Body of pancreas (tissue), 4 donors: ENCODE data around the gene VPS37B. TPM values are rescaled to one million over a fixed set of nuclear protein-coding genes. Genes with fewer than 3 reads are reported as not detected.

Experiments used
- ATAC-seq: fragments of 150-250 bp; one replicate; pipeline ENCODE4 v1.9.1; 2016
- DNase-seq, 4 donors: peaks; one replicate each; pipeline ENCODE4 v3.0.0-alpha.2; 2019
- H3K27ac ChIP-seq, 4 donors: fragments of 200-600 bp; sonication (generic); 1 replicate in 3 of 4; 2 replicates in 1 of 4; pipeline versions ENCODE4 v1.5.1 to v1.6.1; 2016 to 2019; ENCODE audit warnings: mild to moderate bottlenecking in 1 of 4, mixed read lengths in 1 of 4, moderate library complexity in 1 of 4
- H3K27me3 ChIP-seq, 2 donors: fragments of 200-600 bp; sonication (generic); one replicate each; pipeline ENCODE4 v1.6.0; 2016; ENCODE audit warnings: mild to moderate bottlenecking in 1 of 2
- H3K36me3 ChIP-seq, 2 donors: fragments of 200-600 bp; sonication (generic); replicated peaks in 1 of 2; 2 replicates each; pipeline ENCODE4 v1.5.1; 2016; ENCODE audit warnings: low read depth in 2 of 2; ENCODE audit not compliant: insufficient read depth in 1 of 2
- H3K4me1 ChIP-seq: fragments of 200-600 bp; sonication (generic); one replicate; pipeline ENCODE4 v1.6.0; 2016
- H3K4me3 ChIP-seq, 2 donors: fragments of 200-600 bp; sonication (generic); 1 replicate in 1 of 2; 2 replicates in 1 of 2; pipeline ENCODE4 v1.5.1; 2016 to 2019
- H3K9me3 ChIP-seq, 3 donors: fragments of 200-600 bp; sonication (generic); 1 replicate in 2 of 3; 2 replicates in 1 of 3; pipeline ENCODE4 v1.5.1; 2016
- POLR2A ChIP-seq, 3 donors: fragments of 450-650 bp; IDR thresholded peaks; one replicate each; pipeline ENCODE4 v1.6.1; 2016; ENCODE audit warnings: antibody characterized with exemption in 3 of 3, mild to moderate bottlenecking in 2 of 3
- WGBS, 2 donors: methylation state at CpG; one replicate each; pipeline ENCODE4 v1.1.5; 2017; 5-methylcytosine and 5-hydroxymethylcytosine counted together
- intact Hi-C: fragments of 100-400 bp; cut with DNase I; formaldehyde crosslinking; loops from one replicate; pipeline ENCODE4 v1.15.1; 2023
- total RNA-seq, 2 donors: library from RNA; depleted of rRNA; stranded (reverse); fragments of >200 nt; gene quantifications; one replicate each; pipeline ENCODE4 v1.1.0, GENCODE V29; 2016
- TF ChIP-seq, protein P1 (sequence below), 7 experiments: fragments of 450-650 bp in 4 of 7; fragments of 200-600 bp in 3 of 7; sonication (generic) in 3 of 7; IDR thresholded peaks; one replicate each; pipeline ENCODE4 v1.5.1; 2016 to 2019; ENCODE audit warnings: antibody characterized with exemption in 7 of 7

VPS37B gene
- total RNA-seq, 2 donors from 2014 or later, result 18.7 to 46.8 TPM

DNA sequence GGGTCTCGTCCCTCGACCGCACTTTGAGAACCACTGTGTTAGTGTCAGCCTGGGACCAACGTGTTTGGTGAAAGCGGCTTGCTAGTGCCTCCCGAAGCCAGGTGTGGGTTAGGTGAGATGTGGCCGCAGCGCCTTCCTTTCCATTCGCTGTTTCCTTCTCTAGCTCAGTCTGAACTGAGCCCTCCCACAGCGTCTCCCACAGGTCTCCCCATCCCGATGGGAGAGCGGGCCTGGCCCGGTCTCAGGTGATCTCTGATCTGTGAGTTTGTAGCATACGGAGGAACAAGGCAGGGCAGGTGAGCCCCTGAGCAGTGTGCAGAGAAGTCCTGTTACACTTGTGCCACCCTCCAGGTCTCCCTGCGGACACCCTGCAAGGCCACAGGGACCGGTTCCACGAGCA, 41.4 kb downstream of the VPS37B start:
- peaks cover under 1% of the 10 kb centered on the region for H3K4me1 ChIP-seq
- peaks cover 7 to 28% of the 10 kb centered on the region in 2 donors for H3K36me3 ChIP-seq
- ATAC-seq (no peak), DNase-seq (no peak)
- WGBS, 2 donors, result 89 to 99% methylated on average over 10 to 17 of the region's 17 CpGs
- intact Hi-C loops, result no loop called here
- H3K4me3 ChIP-seq, result no peak overlapping the region
- H3K9me3 ChIP-seq, result no peaks in the 10 kb centered on the region
- no peaks in the 10 kb centered on the region for H3K27me3 ChIP-seq
- TF ChIP-seq, protein P1, sequence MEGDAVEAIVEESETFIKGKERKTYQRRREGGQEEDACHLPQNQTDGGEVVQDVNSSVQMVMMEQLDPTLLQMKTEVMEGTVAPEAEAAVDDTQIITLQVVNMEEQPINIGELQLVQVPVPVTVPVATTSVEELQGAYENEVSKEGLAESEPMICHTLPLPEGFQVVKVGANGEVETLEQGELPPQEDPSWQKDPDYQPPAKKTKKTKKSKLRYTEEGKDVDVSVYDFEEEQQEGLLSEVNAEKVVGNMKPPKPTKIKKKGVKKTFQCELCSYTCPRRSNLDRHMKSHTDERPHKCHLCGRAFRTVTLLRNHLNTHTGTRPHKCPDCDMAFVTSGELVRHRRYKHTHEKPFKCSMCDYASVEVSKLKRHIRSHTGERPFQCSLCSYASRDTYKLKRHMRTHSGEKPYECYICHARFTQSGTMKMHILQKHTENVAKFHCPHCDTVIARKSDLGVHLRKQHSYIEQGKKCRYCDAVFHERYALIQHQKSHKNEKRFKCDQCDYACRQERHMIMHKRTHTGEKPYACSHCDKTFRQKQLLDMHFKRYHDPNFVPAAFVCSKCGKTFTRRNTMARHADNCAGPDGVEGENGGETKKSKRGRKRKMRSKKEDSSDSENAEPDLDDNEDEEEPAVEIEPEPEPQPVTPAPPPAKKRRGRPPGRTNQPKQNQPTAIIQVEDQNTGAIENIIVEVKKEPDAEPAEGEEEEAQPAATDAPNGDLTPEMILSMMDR (IDR thresholded peaks at IDR 0.05), result no peak
- no peak for TF ChIP-seq POLR2A (IDR thresholded peaks at IDR 0.05)
- H3K27ac ChIP-seq, result no peak overlapping the region

DNA sequence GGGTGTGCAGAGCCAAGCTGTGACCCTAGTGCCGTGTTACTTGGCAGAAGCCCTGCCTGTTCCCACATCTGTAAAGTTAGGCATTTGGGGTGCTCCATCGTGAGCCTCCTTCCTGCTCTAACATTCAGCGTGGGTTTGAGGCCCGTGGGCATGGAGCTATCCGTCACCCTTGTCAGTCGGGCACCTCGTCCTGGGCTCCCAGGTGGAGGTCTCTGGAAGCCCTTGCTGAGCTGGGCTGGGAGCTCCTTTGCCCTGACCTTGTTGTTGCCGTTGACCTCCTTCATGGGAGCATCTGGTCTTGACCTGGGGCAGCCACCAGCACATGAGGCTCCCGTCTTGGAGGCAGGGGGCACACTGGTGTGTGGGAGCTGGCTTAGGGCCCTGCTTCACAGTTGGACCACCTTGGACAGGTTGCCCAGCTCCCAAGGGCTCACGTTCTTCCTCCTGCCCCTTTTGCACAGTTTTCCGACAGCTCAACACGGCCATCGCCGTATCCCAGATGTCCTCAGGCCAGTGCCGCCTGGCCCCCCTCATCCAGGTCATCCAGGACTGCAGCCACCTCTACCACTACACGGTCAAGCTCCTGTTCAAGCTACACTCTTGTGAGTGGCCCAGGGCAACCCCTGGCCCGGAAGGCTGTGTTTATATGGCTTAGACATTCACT, 42.2 kb downstream of the VPS37B start:
- 88 to 93% methylated on average over 15 to 17 of the region's 17 CpGs for WGBS, 2 donors
- peak overlapping the region in 1 of 4 donors; percentile 25 for H3K27ac ChIP-seq
- H3K4me3 ChIP-seq, result no peak overlapping the region
- H3K36me3 ChIP-seq, result peaks cover 7 to 32% of the 10 kb centered on the region in 2 donors
- TF ChIP-seq, protein P1 (IDR thresholded peaks at IDR 0.05), result no peak
- TF ChIP-seq POLR2A (IDR thresholded peaks at IDR 0.05), result no peak
- no peaks in the 10 kb centered on the region for H3K27me3 ChIP-seq
- intact Hi-C loops, result no loop called here
- no peak for DNase-seq
- no peaks in the 10 kb centered on the region for H3K4me1 ChIP-seq
- ATAC-seq, result no peak
- no peaks in the 10 kb centered on the region for H3K9me3 ChIP-seq

DNA sequence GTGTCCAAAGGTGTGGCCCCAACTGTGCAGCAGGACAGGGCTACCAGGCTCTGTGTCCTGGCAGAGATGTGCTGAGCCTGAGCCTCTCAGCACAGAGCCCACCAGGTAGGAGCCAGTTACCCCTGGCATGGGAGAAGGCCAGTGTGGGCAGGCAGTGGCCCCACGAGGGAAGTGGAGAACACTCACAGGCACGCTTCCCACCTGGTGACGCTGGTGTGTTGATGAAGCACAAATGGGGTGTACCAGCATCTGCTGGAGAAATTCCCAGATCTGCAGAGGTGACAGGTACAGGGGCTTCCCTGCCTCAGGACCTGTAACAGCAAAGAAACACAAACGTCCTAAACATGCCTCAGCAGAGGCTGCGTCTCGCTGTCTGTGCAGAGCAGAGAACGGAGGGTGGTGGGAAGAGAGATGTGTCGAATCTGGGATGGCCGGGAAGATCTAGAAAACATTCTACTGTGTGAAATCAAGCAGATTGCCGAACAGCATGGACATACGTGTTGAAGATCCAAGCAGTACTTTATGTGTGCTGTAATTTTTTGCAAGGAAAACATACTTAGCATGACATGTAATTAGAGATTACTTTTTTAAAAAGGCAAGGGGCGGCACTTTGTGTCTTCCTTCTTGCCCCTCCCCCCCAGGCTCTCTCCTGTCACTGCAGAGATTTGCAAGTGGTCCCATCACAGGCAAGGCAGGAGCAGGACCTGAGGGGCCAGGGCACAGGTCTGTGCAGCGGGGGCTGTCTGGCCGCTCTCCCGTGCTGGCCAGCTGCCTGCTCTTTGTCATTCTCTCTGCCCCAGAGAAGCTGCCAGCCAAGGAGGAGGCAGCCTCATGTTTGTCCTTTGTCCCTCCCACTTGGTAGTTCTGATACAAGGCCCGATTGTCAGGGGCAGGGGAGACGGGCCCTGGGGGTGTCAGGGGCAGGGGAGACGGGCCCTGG, 43.3 kb downstream of the VPS37B start:
- Histone ChIP-seq H3K27me3 (no peaks in the 10 kb centered on the region), H3K4me1 (no peaks in the 10 kb centered on the region), H3K27ac (peak overlapping the region in 2 of 4 donors; percentile 17 to 22), H3K36me3 (peaks cover 14 to 35% of the 10 kb centered on the region in 2 donors), H3K9me3 (no peaks in the 10 kb centered on the region), H3K4me3 (no peak overlapping the region)
- TF ChIP-seq, protein P1 (IDR thresholded peaks at IDR 0.05), result no peak
- no peak for TF ChIP-seq POLR2A (IDR thresholded peaks at IDR 0.05)
- intact Hi-C loops, result no loop called here
- ATAC-seq, result no peak
- peak in 2 of 4 donors; percentile 30 to 38 for DNase-seq
- WGBS, 2 donors, result 67 to 72% methylated on average over 12 to 16 of the region's 18 CpGs

DNA sequence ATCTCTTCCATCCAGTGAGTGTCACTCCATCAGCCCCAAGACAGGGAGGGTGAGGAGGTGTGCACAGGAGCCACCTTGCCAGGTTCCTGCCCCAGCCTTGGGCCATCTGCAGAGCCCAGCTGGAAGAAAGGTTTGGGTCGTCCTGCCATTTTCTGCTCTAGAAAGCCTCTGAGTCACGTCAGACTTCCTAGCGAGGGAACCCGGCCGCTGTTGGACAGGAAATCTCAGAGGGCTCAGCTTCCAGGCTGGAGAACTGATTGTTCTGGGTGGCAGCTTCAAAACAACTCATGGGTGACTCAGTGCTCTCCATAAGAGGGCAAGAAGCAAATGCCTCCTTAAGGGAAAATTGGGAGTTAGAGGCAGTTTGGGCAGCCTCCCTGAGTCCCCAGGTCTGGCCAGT, 44.1 kb downstream of the VPS37B start:
- intact Hi-C loops, result no loop called here
- ATAC-seq (no peak), DNase-seq (peak in 1 of 4 donors; percentile 19)
- H3K4me3 ChIP-seq, result no peak overlapping the region
- H3K27me3 ChIP-seq, result no peaks in the 10 kb centered on the region
- TF ChIP-seq, protein P1 (IDR thresholded peaks at IDR 0.05), result no peak
- TF ChIP-seq POLR2A (IDR thresholded peaks at IDR 0.05), result no peak
- 85 to 100% methylated on average over 2 to 5 of the region's 5 CpGs for WGBS, 2 donors
- H3K9me3 ChIP-seq, result no peaks in the 10 kb centered on the region
- H3K36me3 ChIP-seq, result peaks cover 14 to 34% of the 10 kb centered on the region in 2 donors
- H3K4me1 ChIP-seq, result peaks cover under 1% of the 10 kb centered on the region
- H3K27ac ChIP-seq, result peak overlapping the region in 2 of 4 donors; percentile 17 to 22
